Type B pancreatic cell (in vitro differentiated cells): ENCODE results near the gene SEPTIN2. TPM values are rescaled to one million over a fixed set of nuclear protein-coding genes. Genes with fewer than 3 reads are reported as not detected.

Experiments
- DNase-seq: peaks from one replicate; pipeline ENCODE4 v3.0.0; 2021; ENCODE audit warnings: mixed read lengths; ENCODE audit not compliant: unreplicated experiment; ENCODE audit errors: extremely low spot score
- H3K27ac Mint-ChIP-seq: 2 replicates; pipeline ENCODE4 v1.8.0; 2021; ENCODE audit warnings: mild to moderate bottlenecking, mixed read lengths
- H3K27me3 Mint-ChIP-seq: 2 replicates; pipeline ENCODE4 v1.8.0; 2021; ENCODE audit warnings: mixed read lengths
- H3K36me3 Mint-ChIP-seq: 2 replicates; pipeline ENCODE4 v1.8.0; 2021; ENCODE audit warnings: mixed read lengths
- H3K4me1 Mint-ChIP-seq: one replicate; pipeline ENCODE4 v1.8.0; 2021; ENCODE audit warnings: mixed read lengths; ENCODE audit not compliant: unreplicated experiment
- H3K4me3 Mint-ChIP-seq: 2 replicates; pipeline ENCODE4 v1.8.0; 2021; ENCODE audit warnings: mild to moderate bottlenecking, mixed read lengths
- H3K9me3 Mint-ChIP-seq: 2 replicates; pipeline ENCODE4 v1.8.0; 2021; ENCODE audit warnings: mixed read lengths
- total RNA-seq: library from RNA; stranded (reverse); gene quantifications from 2 replicates; pipeline ENCODE4 v1.2.1, GENCODE V29; 2021; ENCODE audit warnings: low replicate concordance
- TF ChIP-seq, protein P1 (sequence below): fragments of 200-600 bp; sonication (generic); conservative IDR thresholded peaks from 2 replicates; pipeline ENCODE4 v1.5.0; 2021; ENCODE audit warnings: antibody characterized with exemption, mild to moderate bottlenecking

Gene SEPTIN2
- total RNA-seq, 1 donor from 2014 or later: 425 TPM

DNA sequence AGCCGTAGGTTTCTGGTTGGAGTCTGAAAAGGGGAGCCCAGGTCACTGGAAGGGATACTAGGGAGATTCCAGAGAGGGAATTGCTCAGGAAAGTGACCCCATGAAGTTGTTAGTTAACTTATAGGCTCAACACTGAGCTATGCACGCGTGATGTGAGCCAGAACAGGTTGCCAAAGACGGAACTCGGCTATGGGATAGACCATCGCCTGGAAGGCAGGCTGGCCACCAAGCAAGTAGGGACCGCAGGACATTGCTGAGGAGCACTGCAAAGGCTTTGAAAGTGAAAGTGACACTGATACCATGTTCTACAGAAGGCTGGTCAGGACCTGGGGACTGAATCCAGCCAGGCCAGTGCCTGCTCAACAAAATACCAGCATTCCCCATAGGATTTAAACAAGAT is 47.7 kb downstream of the SEPTIN2 start:
- Mint-ChIP-seq H3K36me3 (no peaks in the 10 kb centered on the region), H3K4me3 (no peak overlapping the region), H3K9me3 (no peaks in the 10 kb centered on the region), H3K27ac (no peak overlapping the region), H3K27me3 (no peaks in the 10 kb centered on the region), H3K4me1 (peaks cover 44% of the 10 kb centered on the region)
- DNase-seq: no peak
- TF ChIP-seq, protein P1, sequence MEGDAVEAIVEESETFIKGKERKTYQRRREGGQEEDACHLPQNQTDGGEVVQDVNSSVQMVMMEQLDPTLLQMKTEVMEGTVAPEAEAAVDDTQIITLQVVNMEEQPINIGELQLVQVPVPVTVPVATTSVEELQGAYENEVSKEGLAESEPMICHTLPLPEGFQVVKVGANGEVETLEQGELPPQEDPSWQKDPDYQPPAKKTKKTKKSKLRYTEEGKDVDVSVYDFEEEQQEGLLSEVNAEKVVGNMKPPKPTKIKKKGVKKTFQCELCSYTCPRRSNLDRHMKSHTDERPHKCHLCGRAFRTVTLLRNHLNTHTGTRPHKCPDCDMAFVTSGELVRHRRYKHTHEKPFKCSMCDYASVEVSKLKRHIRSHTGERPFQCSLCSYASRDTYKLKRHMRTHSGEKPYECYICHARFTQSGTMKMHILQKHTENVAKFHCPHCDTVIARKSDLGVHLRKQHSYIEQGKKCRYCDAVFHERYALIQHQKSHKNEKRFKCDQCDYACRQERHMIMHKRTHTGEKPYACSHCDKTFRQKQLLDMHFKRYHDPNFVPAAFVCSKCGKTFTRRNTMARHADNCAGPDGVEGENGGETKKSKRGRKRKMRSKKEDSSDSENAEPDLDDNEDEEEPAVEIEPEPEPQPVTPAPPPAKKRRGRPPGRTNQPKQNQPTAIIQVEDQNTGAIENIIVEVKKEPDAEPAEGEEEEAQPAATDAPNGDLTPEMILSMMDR: no peak

GRCh38 chr2:241364781-241365180 is 49.1 kb downstream of the SEPTIN2 start:
- TF ChIP-seq, protein P1: no peak
- Mint-ChIP-seq H3K36me3 (no peaks in the 10 kb centered on the region), H3K4me3 (no peak overlapping the region), H3K27ac (no peak overlapping the region), H3K27me3 (no peaks in the 10 kb centered on the region), H3K4me1 (peaks cover 39% of the 10 kb centered on the region), H3K9me3 (no peaks in the 10 kb centered on the region)
- no peak for DNase-seq

GRCh38 chr2:241366678-241367077 is 51.0 kb downstream of the SEPTIN2 start:
- DNase-seq: no peak
- TF ChIP-seq, protein P1: no peak
- Mint-ChIP-seq H3K36me3 (peaks cover 3% of the 10 kb centered on the region), H3K27me3 (no peaks in the 10 kb centered on the region), H3K4me3 (no peak overlapping the region), H3K27ac (peak overlapping the region; percentile 12), H3K4me1 (peaks cover 35% of the 10 kb centered on the region), H3K9me3 (no peaks in the 10 kb centered on the region)

GRCh38 chr2:241368643-241369042 is 52.9 kb downstream of the SEPTIN2 start:
- Mint-ChIP-seq H3K36me3 (peaks cover 8% of the 10 kb centered on the region), H3K4me1 (peaks cover 38% of the 10 kb centered on the region), H3K27ac (peak overlapping the region; percentile 0), H3K4me3 (no peak overlapping the region), H3K9me3 (no peaks in the 10 kb centered on the region), H3K27me3 (no peaks in the 10 kb centered on the region)
- no peak for DNase-seq
- TF ChIP-seq, protein P1: no peak

DNA sequence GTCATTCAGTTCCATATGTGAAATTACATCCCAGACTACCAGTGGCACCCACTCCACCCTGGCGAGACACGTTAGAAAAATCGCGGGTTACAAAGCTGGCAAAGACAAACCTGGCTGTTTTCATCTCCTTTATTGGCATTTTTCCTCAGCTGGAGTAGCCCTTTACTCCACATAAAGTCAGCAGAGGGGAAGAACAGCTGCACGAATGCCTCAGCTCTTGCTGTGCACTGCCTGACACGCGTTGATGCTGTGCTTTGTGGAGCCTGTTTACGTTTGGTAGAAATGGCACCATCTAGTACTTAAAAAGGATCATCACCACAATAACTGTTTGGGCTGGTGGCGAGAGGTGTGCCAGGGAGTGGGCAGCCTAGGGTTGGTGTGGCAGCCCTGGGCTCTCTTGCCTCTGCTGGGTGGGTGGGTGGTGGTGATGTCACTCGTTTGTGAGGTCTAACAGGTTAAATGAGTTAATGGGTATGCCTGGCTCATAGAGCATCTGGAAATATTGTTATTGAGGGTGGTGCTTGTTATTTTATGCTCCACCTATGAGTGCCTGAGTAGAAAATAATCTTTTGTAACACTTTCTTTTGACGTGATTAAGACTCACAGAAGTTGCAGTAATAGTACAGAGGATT is 56.8 kb downstream of the SEPTIN2 start:
- TF ChIP-seq, protein P1: no peak
- Mint-ChIP-seq H3K9me3 (no peaks in the 10 kb centered on the region), H3K27me3 (no peaks in the 10 kb centered on the region), H3K4me1 (peaks cover 29% of the 10 kb centered on the region), H3K4me3 (no peak overlapping the region), H3K27ac (peak overlapping the region; percentile 98), H3K36me3 (peaks cover 17% of the 10 kb centered on the region)
- no peak for DNase-seq
